Trophoblast cell (in vitro differentiated cells and primary cell): ENCODE results near the gene EXD3. TPM values are rescaled to one million over a fixed set of nuclear protein-coding genes. Genes with fewer than 3 reads are reported as not detected.

Experiments
- DNase-seq, 2 donors: peaks; one replicate each; pipeline ENCODE4 v3.0.0-alpha.2; 2016
- H2AFZ ChIP-seq: 2 replicates; pipeline ENCODE4 v1.6.1; 2013; ENCODE audit warnings: low read length, moderate library complexity, mild to moderate bottlenecking; ENCODE audit not compliant: insufficient read depth, poor library complexity
- H2AK5ac ChIP-seq: 2 replicates; pipeline ENCODE4 v1.6.1; 2013; ENCODE audit warnings: mild to moderate bottlenecking, low read length
- H2BK120ac ChIP-seq: 2 replicates; pipeline ENCODE4 v1.6.1; 2013; ENCODE audit warnings: low read length, mild to moderate bottlenecking, moderate library complexity; ENCODE audit not compliant: insufficient read depth, poor library complexity
- H2BK12ac ChIP-seq: 2 replicates; pipeline ENCODE4 v1.6.1; 2013; ENCODE audit warnings: mild to moderate bottlenecking, low read length, moderate library complexity
- H2BK5ac ChIP-seq: 2 replicates; pipeline ENCODE4 v1.6.1; 2013; ENCODE audit warnings: low read length, low read depth, moderate library complexity, mild to moderate bottlenecking; ENCODE audit not compliant: poor library complexity
- H3K14ac ChIP-seq: 2 replicates; pipeline ENCODE4 v1.6.1; 2013; ENCODE audit warnings: mild to moderate bottlenecking, low read length
- H3K18ac ChIP-seq: 2 replicates; pipeline ENCODE4 v1.6.1; 2013; ENCODE audit warnings: mild to moderate bottlenecking, low read length
- H3K23ac ChIP-seq: 2 replicates; pipeline ENCODE4 v1.6.1; 2013; ENCODE audit warnings: low read length
- H3K27ac ChIP-seq: 2 replicates; pipeline ENCODE4 v1.5.1; 2013; ENCODE audit warnings: low read depth, mild to moderate bottlenecking, inconsistent platforms, low read length, moderate library complexity
- H3K27me3 ChIP-seq: 2 replicates; pipeline ENCODE4 v1.6.1; 2013; ENCODE audit warnings: inconsistent platforms, mild to moderate bottlenecking, low read length, moderate library complexity; ENCODE audit not compliant: insufficient read depth
- H3K36me3 ChIP-seq, 2 experiments: 1 replicate in 1 of 2; 2 replicates in 1 of 2; pipeline ENCODE4 v1.6.1; 2013; ENCODE audit warnings: low read length in 2 of 2, mild to moderate bottlenecking in 2 of 2, moderate library complexity in 1 of 2; ENCODE audit not compliant: insufficient read depth in 2 of 2, control insufficient read depth in 1 of 2
- H3K4ac ChIP-seq: 2 replicates; pipeline ENCODE4 v1.6.1; 2013; ENCODE audit warnings: low read depth, mild to moderate bottlenecking, low read length, moderate library complexity
- H3K4me1 ChIP-seq, 2 experiments: 1 replicate in 1 of 2; 2 replicates in 1 of 2; pipeline ENCODE4 v1.6.1; 2013; ENCODE audit warnings: low read length in 2 of 2, mild to moderate bottlenecking in 2 of 2, moderate library complexity in 1 of 2; ENCODE audit not compliant: insufficient read depth in 2 of 2, control insufficient read depth in 1 of 2
- H3K4me2 ChIP-seq: 2 replicates; pipeline ENCODE4 v1.6.1; 2013; ENCODE audit warnings: inconsistent platforms, mild to moderate bottlenecking, low read length, moderate library complexity
- H3K4me3 ChIP-seq: 2 replicates; pipeline ENCODE4 v1.5.1; 2013; ENCODE audit warnings: mild to moderate bottlenecking, low read depth, low read length, inconsistent platforms
- H3K79me1 ChIP-seq: one replicate; pipeline ENCODE4 v1.6.1; 2013; ENCODE audit warnings: low read length
- H3K79me2 ChIP-seq: 2 replicates; pipeline ENCODE4 v1.6.1; 2013; ENCODE audit warnings: low read length, mild to moderate bottlenecking; ENCODE audit not compliant: control insufficient read depth, insufficient read depth, poor library complexity
- H3K9ac ChIP-seq: 2 replicates; pipeline ENCODE4 v1.6.1; 2013; ENCODE audit warnings: mild to moderate bottlenecking, low read length
- H3K9me3 ChIP-seq: 2 replicates; pipeline ENCODE4 v1.6.1; 2013; ENCODE audit warnings: low read depth, mild to moderate bottlenecking, control low read depth, inconsistent platforms, low read length; ENCODE audit not compliant: insufficient read depth
- H4K12ac ChIP-seq: 2 replicates; pipeline ENCODE4 v1.6.1; 2013; ENCODE audit warnings: low read depth, mild to moderate bottlenecking, low read length, moderate library complexity
- H4K8ac ChIP-seq: 2 replicates; pipeline ENCODE4 v1.6.1; 2013; ENCODE audit warnings: low read depth, mild to moderate bottlenecking, low read length, moderate library complexity
- H4K91ac ChIP-seq: one replicate; pipeline ENCODE4 v1.6.1; 2013; ENCODE audit warnings: low read depth, mild to moderate bottlenecking, low read length, moderate library complexity
- WGBS: extraction: QIAGEN DNeasy Blood & Tissue Kit; methylation state at CpG from one replicate; pipeline ENCODE4 v1.1.7; 2013; ENCODE audit warnings: missing lambda C conversion rate; ENCODE audit not compliant: insufficient read length, insufficient coverage; ENCODE audit errors: extremely low coverage; 5-methylcytosine and 5-hydroxymethylcytosine counted together
- polyA plus RNA-seq: library from polyadenylated mRNA; stranded (reverse); fragments of 200-250 nt; gene quantifications from 2 replicates; pipeline ENCODE4 v1.2.3, GENCODE V29; 2013

The EXD3 gene
- 4.7 and 5.1 TPM in 2 replicates for polyA plus RNA-seq

- Histone ChIP-seq H3K14ac (peak within 1 kb of the TSS; percentile 67), H2BK120ac (peak within 1 kb of the TSS; percentile 6), H3K36me3 (no peaks in the 10 kb centered on the region), H3K4ac (peak within 1 kb of the TSS; percentile 58), H3K9ac (peak within 1 kb of the TSS; percentile 80), H3K23ac (no peak within 1 kb of the TSS), H3K27ac (no peak within 1 kb of the TSS), H3K9me3 (no peaks in the 10 kb centered on the region), H2BK5ac (no peak within 1 kb of the TSS), H4K91ac (peak within 1 kb of the TSS; percentile 83), H3K27me3 (no peaks in the 10 kb centered on the region), H3K79me2 (peaks cover 5% of the 10 kb centered on the region), H3K4me2 (peak within 1 kb of the TSS; percentile 96), H3K18ac (peak within 1 kb of the TSS; percentile 82), H3K79me1 (peaks cover 12% of the 10 kb centered on the region), H2AK5ac (peak within 1 kb of the TSS; percentile 31), H2AFZ (peak within 1 kb of the TSS; percentile 42), H4K12ac (peak within 1 kb of the TSS; percentile 69), H2BK12ac (peak within 1 kb of the TSS; percentile 42), H3K4me1 (peaks cover 3 to 18% of the 10 kb centered on the region in 2 experiments), H4K8ac (peak within 1 kb of the TSS; percentile 85), H3K4me3 (peak within 1 kb of the TSS; percentile 80)
- peak; percentile 89 to 97 for DNase-seq
- WGBS, result no CpG with 5 or more reads among the region's 113 CpGs
Observed at GRCh38 chr9:137422604-137423513, at the start of gene EXD3, which contains the start of gene NOXA1. Gene EXD3, minus strand, starts transcription at chr9:137423162. Its CDS starts 27,805 bp downstream, at chr9:137395357. Gene NOXA1, plus strand, starts transcription at chr9:137423393. Its CDS starts 137 bp downstream, at chr9:137423530.

- no peak overlapping the region for H2BK120ac ChIP-seq
- H3K9ac ChIP-seq, result no peak overlapping the region
- H3K4me1 ChIP-seq, result no peaks in the 10 kb centered on the region
- no peak overlapping the region for H3K14ac ChIP-seq
- no peaks in the 10 kb centered on the region for H3K79me1 ChIP-seq
- no peak overlapping the region for H3K4me3 ChIP-seq
- no peak overlapping the region for H2BK5ac ChIP-seq
- no peak overlapping the region for H3K4me2 ChIP-seq
- no peak overlapping the region for H4K12ac ChIP-seq
- H3K27ac ChIP-seq, result no peak overlapping the region
- no peak overlapping the region for H2AK5ac ChIP-seq
- no CpG with 5 or more reads among the region's 7 CpGs for WGBS
- no peaks in the 10 kb centered on the region for H3K27me3 ChIP-seq
- peaks cover 10% of the 10 kb centered on the region for H3K9me3 ChIP-seq
- no peaks in the 10 kb centered on the region for H3K36me3 ChIP-seq
- no peak overlapping the region for H3K23ac ChIP-seq
- no peak overlapping the region for H3K4ac ChIP-seq
- no peak overlapping the region for H2AFZ ChIP-seq
- no peak overlapping the region for H2BK12ac ChIP-seq
- H3K79me2 ChIP-seq, result no peaks in the 10 kb centered on the region
- H4K8ac ChIP-seq, result no peak overlapping the region
- no peak overlapping the region for H3K18ac ChIP-seq
- no peak overlapping the region for H4K91ac ChIP-seq
- DNase-seq, result no peak
Observed at GRCh38 chr9:137470785-137471184, 47.8 kb upstream of the EXD3 start.

- Histone ChIP-seq H3K27me3 (no peaks in the 10 kb centered on the region), H2AK5ac (no peak overlapping the region), H3K18ac (no peak overlapping the region), H3K9me3 (peaks cover 1% of the 10 kb centered on the region), H3K79me1 (no peaks in the 10 kb centered on the region), H3K9ac (no peak overlapping the region), H3K79me2 (no peaks in the 10 kb centered on the region), H3K23ac (no peak overlapping the region), H3K4me1 (no peaks in the 10 kb centered on the region), H4K91ac (no peak overlapping the region), H3K4me3 (no peak overlapping the region), H2BK12ac (no peak overlapping the region), H3K4ac (no peak overlapping the region), H3K14ac (no peak overlapping the region), H3K4me2 (no peak overlapping the region), H4K8ac (no peak overlapping the region), H3K27ac (no peak overlapping the region), H3K36me3 (no peaks in the 10 kb centered on the region), H2BK120ac (no peak overlapping the region), H2BK5ac (no peak overlapping the region), H2AFZ (no peak overlapping the region), H4K12ac (no peak overlapping the region)
- no CpG with 5 or more reads among the region's 7 CpGs for WGBS
- no peak for DNase-seq
Observed at GRCh38 chr9:137467896-137468295, 44.9 kb upstream of the EXD3 start.

DNA sequence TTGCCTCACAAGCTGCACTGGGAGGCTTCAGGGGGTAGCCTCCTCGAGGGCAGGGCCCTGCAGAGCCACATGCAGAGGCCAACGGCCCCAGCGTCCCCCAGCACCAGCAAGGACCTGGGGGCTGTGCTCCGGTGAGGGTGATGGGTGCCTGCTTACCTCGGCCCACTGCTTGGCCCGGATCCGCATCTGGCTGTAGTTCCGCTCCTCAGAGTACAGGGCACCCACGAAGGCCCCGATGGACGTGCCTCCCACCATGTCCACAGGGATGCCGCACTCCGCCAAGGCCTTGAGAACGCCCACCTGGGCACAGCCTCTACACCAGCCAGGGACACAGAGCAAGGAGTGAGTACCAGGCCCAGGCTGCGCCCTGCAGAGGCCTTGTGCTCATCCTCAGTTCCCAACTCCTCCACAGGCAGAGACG, 44.2 kb upstream of the EXD3 start:
- Histone ChIP-seq H3K4me3 (no peak overlapping the region), H2AFZ (no peak overlapping the region), H2BK12ac (no peak overlapping the region), H3K4ac (no peak overlapping the region), H3K36me3 (no peaks in the 10 kb centered on the region), H3K4me2 (no peak overlapping the region), H3K79me1 (no peaks in the 10 kb centered on the region), H3K14ac (no peak overlapping the region), H3K27me3 (no peaks in the 10 kb centered on the region), H4K8ac (no peak overlapping the region), H3K9me3 (peaks cover 1% of the 10 kb centered on the region), H2BK5ac (no peak overlapping the region), H3K27ac (no peak overlapping the region), H4K12ac (no peak overlapping the region), H2BK120ac (no peak overlapping the region), H3K4me1 (no peaks in the 10 kb centered on the region), H3K18ac (no peak overlapping the region), H4K91ac (no peak overlapping the region), H3K79me2 (no peaks in the 10 kb centered on the region), H3K9ac (no peak overlapping the region), H3K23ac (no peak overlapping the region), H2AK5ac (no peak overlapping the region)
- DNase-seq, result no peak
- WGBS, result no CpG with 5 or more reads among the region's 16 CpGs
